HG02938 (cell line): ENCODE data around the gene NFE2.
"Not testable (repeated sequence)": the region's sequence is repeated elsewhere in the genome, so short reads cannot be mapped to it uniquely, and the experiment has no call there.

Source experiments
- ATAC-seq: cut with Tn5 transposase; IDR thresholded peaks from one replicate; pipeline ENCODE4 v1.9.1; 2021; ENCODE audit warnings: mild to moderate bottlenecking, moderate library complexity; ENCODE audit not compliant: unreplicated experiment

NFE2 gene

DNA sequence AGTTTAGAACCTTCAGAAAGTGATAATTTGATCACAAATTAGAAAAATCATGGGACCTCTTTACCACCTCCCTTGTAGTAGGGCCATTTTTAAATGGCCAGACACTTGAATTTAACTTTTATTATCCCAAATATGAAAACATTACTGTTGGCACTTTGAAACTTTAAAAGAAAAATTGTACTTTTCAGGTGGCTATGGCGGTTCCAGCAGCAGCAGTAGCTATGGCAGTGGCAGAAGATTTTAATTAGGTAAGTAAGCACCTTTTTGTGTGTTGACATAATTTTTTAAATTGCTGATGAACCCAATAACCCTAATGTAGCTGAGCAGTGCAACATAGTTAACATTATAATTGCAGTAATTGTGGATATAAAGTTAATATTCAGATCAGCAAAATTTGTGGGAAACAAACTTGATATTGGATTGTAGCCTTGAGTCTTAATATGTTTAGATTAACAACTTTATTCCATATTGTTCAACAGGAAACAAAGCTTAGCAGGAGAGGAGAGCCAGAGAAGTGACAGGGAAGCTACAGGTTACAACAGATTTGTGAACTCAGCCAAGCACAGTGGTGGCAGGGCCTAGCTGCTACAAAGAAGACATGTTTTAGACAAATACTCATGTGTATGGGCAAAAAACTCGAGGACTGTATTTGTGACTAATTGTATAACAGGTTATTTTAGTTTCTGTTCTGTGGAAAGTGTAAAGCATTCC lies 16.6 kb downstream of the NFE2 start:
- not testable (repeated sequence) for ATAC-seq

DNA sequence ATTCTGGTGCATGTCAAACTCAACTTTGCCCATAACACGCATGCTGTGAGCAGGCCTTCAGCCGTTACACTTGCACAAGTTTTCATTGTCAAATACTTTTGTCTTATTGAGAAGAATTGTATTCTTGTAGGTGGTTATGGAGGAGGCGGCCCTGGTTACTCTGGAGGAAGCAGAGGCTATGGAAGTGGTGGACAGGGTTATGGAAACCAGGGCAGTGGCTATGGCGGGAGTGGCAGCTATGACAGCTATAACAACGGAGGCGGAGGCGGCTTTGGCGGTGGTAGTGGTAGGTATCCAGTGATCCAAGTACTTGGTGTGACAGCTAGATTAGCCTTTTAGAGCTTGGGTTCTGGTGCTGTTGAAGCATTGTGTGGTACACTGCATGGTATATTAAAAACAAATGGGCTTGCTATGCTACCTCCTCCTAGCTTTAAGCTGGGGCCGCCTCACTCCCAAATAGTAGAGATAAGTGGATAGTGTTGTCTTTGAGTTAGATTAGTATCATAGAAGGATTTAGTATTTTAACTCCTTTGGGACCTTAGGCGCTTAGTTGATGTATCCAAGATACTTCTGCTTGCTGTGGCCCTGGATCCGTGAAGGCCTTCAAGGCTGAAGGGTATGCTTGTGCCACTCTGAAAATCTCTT lies 17.7 kb downstream of the NFE2 start:
- ATAC-seq: no peak

- ATAC-seq: not testable (repeated sequence)
Measured at GRCh38 chr12:54281694-54282093, 19.1 kb downstream of the NFE2 start.

GRCh38 chr12:54281261-54281638 lies 19.6 kb downstream of the NFE2 start:
- not testable (repeated sequence) for ATAC-seq

GRCh38 chr12:54280468-54281260 lies 20.2 kb downstream of the NFE2 start, which contains the start of gene HNRNPA1:
HNRNPA1 (plus strand) TSS chr12:54280726; CDS start chr12:54280808, 82 bp downstream.
- ATAC-seq: peak; percentile 86

GRCh38 chr12:54279632-54280467 lies 21.0 kb downstream of the NFE2 start, which contains the start of gene CBX5:
CBX5 (minus strand) TSS chr12:54280122; CDS start chr12:54257650, 22,472 bp downstream.
- ATAC-seq: peak; percentile 75

DNA sequence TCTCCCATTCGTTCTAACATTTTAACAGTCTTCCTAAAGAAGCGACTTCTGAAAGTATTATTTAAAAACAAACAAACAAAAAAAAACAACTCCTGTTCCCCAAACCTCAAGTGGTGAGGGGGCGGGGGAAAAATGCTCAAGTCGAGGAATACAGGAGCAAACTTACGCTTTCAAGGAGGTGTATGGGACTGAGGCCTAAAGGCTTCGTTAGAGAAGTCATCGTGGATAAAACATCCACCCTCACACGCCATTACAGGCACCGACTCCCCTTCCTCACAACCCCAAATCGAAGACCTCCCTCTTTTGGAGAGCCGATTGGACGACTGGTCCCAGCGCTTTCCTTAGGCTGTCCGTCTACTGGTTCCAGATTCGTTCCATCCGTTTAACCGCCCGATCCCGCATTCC lies 21.6 kb downstream of the NFE2 start:
- ATAC-seq: no peak

DNA sequence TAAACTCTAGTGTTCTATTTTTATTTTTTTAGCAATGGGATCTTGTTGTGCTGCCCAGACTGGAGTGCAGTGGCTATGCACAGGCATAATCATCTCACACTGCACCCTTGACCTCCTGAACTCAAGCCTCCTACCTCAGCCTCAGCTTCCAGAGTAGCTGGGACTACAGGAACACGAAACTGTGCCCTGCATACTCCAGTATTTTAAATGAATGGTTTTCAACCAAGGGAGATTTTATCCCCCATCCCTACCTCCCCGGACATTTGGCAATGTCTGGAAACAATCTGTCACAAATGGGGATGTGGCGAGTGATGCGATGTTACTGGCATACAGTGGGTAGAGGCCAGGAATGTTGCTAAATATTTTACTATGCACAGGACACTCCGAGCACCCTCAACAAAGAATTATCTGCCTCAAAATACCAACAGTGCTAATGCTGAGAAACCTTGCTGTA lies 23.0 kb downstream of the NFE2 start:
- ATAC-seq: no peak

DNA sequence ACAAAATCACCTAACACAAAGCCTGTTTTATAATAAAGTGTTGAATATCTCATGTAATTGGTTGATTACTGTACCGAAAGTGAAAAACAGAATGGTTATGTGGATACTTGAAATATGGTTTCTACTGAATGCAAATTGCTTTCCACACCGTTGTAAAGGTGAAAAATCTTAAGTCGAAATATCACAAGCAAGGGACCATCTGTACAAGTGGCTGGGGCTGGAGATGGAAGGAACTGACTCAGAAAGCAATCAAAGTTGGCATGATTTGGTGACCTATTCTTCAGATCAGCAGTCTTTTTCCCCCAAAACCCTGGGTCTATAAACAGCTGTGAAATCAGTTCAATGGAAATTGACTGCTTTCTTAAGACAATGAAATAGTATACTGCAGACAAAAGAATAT lies 24.4 kb downstream of the NFE2 start:
- ATAC-seq: no peak

- ATAC-seq: no peak
Measured at GRCh38 chr12:54273981-54274380, 26.8 kb downstream of the NFE2 start.

DNA sequence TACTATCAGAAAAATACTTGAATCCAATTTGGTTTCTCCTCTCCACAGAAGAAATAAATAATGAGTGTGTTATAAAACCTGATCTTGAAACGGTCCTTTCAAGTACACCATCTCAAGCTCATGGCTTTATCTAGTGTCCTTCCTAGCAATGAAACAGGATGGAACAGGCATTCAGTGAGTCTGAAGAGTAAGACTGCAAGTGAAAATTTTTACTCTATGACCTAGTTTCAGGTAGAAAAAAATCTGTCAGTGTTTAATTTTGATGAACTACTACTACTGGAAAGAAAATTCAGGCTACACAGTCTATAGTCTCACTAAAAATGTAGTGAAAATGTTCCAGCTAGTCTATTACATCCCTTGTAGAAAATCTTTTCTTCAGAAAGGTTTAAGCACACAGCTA lies 28.6 kb downstream of the NFE2 start:
- no peak for ATAC-seq

GRCh38 chr12:54270345-54270744 lies 30.5 kb downstream of the NFE2 start:
- ATAC-seq: no peak

DNA sequence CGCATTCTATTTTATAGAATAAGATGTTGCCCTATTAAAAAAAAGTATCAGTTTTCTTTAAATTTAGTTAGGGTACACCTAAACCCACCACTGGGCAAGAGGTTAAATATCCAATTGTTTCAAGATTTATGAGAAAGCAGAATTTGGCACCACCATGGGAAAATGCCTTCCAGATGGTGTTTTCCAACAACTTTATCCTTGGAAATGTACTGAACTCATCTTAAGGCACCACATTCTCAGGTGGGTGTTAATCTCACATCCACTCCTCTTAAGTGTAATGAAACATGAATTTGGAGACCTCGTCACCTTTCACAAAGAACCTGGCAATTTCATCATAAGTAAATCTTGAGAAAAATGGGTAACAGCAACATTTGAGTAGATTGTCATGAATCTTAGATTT lies 34.0 kb downstream of the NFE2 start:
- ATAC-seq: no peak

DNA sequence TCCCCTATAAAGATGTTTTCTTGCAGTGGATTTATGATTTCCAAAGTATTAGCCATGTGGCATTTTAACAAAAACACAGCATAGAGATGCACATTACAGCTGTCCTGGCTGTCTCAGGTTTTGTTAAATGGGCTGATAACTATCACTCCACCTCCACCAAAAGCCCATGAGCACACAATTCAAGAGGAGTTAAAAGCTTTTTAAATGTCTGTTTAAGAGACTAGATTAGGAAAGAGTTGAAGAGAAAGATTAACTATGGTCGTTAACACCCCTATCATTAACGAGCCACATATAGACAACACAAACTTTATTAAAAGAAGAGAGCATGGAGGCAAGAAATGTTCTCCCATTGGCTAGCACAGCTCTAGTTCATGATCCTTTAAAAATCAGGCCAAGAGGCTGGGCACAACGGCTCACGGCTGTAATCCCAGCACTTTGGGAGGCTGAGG lies 35.4 kb downstream of the NFE2 start:
- no peak for ATAC-seq

- ATAC-seq: no peak
Measured at GRCh38 chr12:54262403-54262925, 38.4 kb downstream of the NFE2 start.

GRCh38 chr12:54261815-54262402 lies 38.9 kb downstream of the NFE2 start:
- no peak for ATAC-seq

- ATAC-seq: peak; percentile 63
Measured at GRCh38 chr12:54259194-54260011, 41.4 kb downstream of the NFE2 start.

DNA sequence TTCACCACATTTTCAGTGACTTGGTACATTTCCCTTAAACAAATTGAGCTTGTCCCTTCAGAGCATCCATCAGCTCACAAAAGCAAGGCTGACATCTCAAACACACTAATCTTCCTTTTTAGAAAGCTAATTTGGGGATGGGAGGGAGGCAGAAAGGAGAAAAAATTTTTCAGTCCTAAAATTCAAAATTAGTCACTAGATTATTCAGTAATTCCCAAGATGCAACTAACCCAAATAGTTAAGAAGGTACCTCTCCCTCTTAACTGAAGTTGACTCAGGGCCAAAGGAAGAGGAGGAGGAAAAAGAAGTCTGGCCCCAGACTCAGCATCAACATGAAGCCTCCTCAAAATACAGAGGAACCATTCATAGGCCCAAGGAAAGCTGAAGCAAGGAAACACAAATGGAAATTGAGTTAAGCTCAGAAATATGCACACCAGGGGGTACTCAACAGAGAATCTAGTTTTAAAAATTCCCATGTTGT lies 42.6 kb downstream of the NFE2 start:
- ATAC-seq: no peak

- ATAC-seq: no peak
Measured at GRCh38 chr12:54257332-54257731, 43.5 kb downstream of the NFE2 start.
